GM19193 (cell line): Measurements from ENCODE around the gene LRRC7.

Experiments used
- POLR2A ChIP-seq: IDR thresholded peaks from 4 replicates; pipeline ENCODE4 v1.6.1; 2011; ENCODE audit not compliant: insufficient read depth, insufficient read length; ENCODE audit errors: extremely low read depth

LRRC7 gene

GRCh38 chr1:69852706-69853105 is 285.0 kb downstream of the LRRC7 start:
- TF ChIP-seq POLR2A, result no peak

GRCh38 chr1:69858534-69858933 is 290.8 kb downstream of the LRRC7 start:
- no peak for TF ChIP-seq POLR2A

DNA sequence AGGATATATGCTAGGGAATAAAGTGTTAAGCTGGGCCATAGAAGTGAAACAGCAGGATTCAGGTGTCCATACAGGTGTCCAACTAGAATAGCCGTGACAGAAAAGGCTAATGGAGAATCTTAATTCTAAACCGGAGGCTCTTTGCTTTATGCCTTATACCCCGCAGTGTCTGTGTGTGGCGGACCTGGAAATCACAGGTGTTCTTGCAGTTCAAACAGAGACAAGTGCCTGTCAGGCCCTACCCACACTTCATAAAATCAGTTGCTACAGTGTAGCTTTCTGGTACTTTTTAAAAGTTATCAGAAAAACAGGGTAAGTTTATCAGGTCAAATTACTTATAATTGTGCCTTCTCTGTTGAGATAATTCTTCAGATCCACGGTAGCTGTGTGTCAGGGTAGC is 293.9 kb downstream of the LRRC7 start:
- TF ChIP-seq POLR2A, result no peak

DNA sequence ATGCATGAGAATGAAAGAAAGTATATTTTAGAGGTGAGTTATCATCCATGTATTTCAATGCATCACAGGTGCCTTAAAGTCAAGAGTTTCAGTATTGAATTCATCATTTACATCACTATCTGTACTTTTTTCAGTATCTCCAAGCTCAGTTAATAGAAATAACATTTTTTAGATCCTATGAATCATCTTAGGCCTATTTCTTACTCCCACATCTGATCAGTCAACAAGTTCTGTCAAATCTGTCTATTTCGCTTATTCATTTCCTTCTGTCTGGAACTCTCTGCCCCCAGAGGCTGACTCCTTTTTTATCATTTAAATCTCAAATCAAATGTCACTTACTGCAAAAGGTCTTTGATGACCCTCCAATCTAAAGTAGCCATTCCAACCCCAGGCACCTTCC is 295.2 kb downstream of the LRRC7 start:
- no peak for TF ChIP-seq POLR2A

- TF ChIP-seq POLR2A, result no peak
Measured at GRCh38 chr1:69863704-69864103, 296.0 kb downstream of the LRRC7 start.

- TF ChIP-seq POLR2A, result no peak
Measured at GRCh38 chr1:69871412-69871811, 303.7 kb downstream of the LRRC7 start.

DNA sequence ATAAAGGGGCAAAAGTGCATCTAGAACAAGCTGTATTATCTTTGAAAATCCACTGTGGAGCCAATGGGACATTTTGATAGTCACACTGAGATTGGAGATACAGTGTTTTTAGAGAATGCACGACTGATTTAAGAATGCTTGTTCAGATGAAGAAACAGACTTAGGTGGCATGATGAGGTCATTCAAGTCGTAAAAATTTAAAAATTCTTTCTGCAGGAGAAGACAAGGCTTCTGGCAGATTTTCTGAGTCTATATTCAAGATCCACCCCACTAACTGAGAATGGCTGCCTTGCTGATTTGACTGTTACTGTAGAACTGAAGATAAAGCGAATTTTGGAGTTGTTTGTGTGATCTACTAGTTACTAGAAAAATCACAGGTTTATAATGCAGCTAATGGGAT is 310.6 kb downstream of the LRRC7 start:
- no peak for TF ChIP-seq POLR2A

DNA sequence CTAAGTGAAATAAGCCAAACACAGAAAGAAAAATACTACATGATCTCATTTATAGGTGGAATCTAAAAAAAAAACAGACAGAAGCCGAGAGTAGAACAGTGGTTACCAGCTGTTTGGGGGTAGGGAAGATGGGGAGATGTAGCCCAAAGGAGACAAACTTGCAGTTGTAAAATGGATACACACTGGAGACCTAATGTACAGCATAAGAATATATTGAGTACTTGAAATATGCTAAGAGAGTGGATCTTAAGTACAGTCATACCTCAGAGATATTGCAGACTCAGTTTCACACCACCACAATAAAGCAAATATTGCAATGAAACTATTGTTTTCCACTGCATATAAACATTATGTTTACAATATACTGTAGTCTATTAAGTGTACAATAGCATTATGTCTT is 320.9 kb downstream of the LRRC7 start:
- TF ChIP-seq POLR2A, result no peak

- no peak for TF ChIP-seq POLR2A
Measured at GRCh38 chr1:69898403-69898947, 330.8 kb downstream of the LRRC7 start.

GRCh38 chr1:69911301-69911801 is 343.6 kb downstream of the LRRC7 start:
- no peak for TF ChIP-seq POLR2A

DNA sequence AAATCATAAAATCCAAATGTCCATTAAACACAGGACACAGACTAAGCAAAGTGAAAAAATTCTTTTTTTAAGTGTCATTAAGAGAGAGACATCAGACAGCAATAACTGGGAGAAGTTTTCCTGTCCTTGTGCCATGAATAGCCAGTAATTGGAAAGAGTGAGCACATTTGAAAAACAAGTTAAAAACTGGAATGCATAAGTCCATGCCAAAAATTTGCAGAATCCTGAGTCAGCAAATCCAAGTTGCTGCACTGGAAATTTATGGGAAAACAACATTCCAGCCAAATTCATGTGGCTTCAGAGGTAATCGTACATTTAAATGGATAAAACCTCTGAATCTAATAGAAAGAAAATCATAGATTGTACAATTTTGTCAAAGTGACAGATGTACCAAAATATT is 346.3 kb downstream of the LRRC7 start:
- no peak for TF ChIP-seq POLR2A

- no peak for TF ChIP-seq POLR2A
Measured at GRCh38 chr1:69914976-69915765, 347.4 kb downstream of the LRRC7 start.

DNA sequence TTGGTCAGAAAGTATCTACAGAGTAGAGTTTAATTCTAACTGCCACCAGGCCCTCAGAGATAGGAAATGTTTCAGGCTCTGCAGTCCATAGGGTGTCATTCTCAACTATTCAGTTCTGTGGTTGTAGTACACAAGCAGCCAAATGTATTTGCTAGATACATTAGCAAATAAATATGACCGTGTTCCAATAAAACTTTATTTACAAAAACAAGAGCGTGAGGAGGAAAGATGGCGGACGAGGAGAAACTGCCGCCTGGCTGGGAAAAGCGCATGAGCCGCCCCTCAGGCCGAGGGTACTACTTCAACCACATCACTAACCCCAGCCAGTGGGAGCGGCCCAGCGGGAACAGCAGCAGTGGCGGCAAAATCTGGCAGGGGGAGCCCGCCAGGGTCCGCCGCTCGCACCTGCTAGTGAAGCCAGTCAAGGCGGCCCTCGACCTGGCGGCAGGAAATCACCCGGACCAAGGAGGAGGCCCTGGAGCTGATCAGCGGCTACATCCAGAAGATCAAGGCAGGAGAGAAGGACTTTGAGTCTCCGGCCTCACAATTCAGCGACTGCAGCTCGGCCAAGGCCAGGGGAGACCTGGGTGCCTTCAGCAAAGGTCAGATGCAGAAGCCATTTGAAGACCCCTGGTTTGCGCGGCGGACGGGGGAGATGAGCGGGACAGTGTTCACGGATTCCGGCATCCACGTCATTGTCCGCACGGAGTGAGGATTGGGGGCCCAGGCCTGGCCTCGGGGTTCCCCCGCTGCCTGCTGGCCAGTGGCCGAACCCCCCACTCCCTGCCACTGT is 351.6 kb downstream of the LRRC7 start:
- TF ChIP-seq POLR2A, result no peak

GRCh38 chr1:69919922-69920273 is 352.2 kb downstream of the LRRC7 start:
- TF ChIP-seq POLR2A, result no peak

GRCh38 chr1:69920426-69920825 is 352.7 kb downstream of the LRRC7 start:
- no peak for TF ChIP-seq POLR2A

DNA sequence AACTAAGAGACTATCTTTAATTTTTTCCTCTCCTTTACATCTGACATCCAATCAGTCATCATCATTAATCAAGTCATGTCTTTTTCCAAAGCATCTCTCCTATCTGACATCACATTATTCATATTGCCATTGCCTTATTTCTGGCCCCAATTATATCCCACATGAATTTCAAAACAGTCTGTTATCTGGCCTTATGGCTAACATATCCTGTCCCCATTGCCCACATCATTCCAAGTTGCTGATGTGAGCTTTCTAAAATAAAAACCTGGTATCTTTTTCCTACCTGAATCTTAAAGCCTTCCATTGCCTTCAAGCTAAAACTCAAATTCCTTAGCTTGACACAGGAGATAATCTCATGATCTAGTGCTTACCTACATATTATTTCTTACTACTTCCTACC is 353.8 kb downstream of the LRRC7 start:
- TF ChIP-seq POLR2A, result no peak
